Loucy (cell line): Measurements from ENCODE around the gene PPARA.

Source experiments
- H2AFZ ChIP-seq: fragments of 200-600 bp; sonication (generic); 2 replicates; pipeline ENCODE4 v1.6.0; 2016; ENCODE audit warnings: antibody characterized with exemption, mild to moderate bottlenecking, low read length, moderate library complexity
- H3F3A ChIP-seq: fragments of 200-600 bp; 2 replicates; pipeline ENCODE4 v1.6.0; 2016; ENCODE audit warnings: antibody characterized with exemption, low read depth, mild to moderate bottlenecking
- H3K27me3 ChIP-seq: fragments of 200-600 bp; sonication (generic); 2 replicates; pipeline ENCODE4 v1.6.1; 2014; ENCODE audit warnings: low read length, mild to moderate bottlenecking; ENCODE audit not compliant: insufficient read depth, poor library complexity, severe bottlenecking
- H3K36me3 ChIP-seq: fragments of 200-600 bp; sonication (generic); 2 replicates; pipeline ENCODE4 v1.6.1; 2016; ENCODE audit warnings: low read length; ENCODE audit not compliant: insufficient read depth
- H3K4me1 ChIP-seq: fragments of 200-600 bp; sonication (generic); 2 replicates; pipeline ENCODE4 v1.5.1; 2014; ENCODE audit warnings: low read length, mild to moderate bottlenecking; ENCODE audit not compliant: insufficient read depth, poor library complexity, severe bottlenecking
- H3K4me2 ChIP-seq: fragments of 200-600 bp; sonication (generic); 2 replicates; pipeline ENCODE4 v1.6.0; 2014; ENCODE audit warnings: antibody characterized with exemption, low read length, low read depth, mild to moderate bottlenecking; ENCODE audit not compliant: poor library complexity, severe bottlenecking
- H3K4me3 ChIP-seq: fragments of 200-600 bp; sonication (generic); 2 replicates; pipeline ENCODE4 v1.5.1; 2014; ENCODE audit warnings: low read length, mild to moderate bottlenecking, mixed read lengths; ENCODE audit not compliant: poor library complexity, severe bottlenecking
- H3K79me2 ChIP-seq: fragments of 200-600 bp; sonication (generic); 2 replicates; pipeline ENCODE4 v1.6.1; 2014; ENCODE audit warnings: low read length; ENCODE audit not compliant: insufficient read depth
- H3K9ac ChIP-seq: fragments of 200-600 bp; sonication (generic); 2 replicates; pipeline ENCODE4 v1.6.0; 2014; ENCODE audit warnings: mild to moderate bottlenecking, low read depth, low read length, moderate library complexity; ENCODE audit not compliant: poor library complexity, severe bottlenecking
- H3K9me2 ChIP-seq: fragments of 200-600 bp; sonication (generic); replicated peaks from 2 replicates; pipeline ENCODE4 v1.6.1; 2016; ENCODE audit warnings: low read depth, low read length, mixed read lengths
- H3K9me3 ChIP-seq: fragments of 200-600 bp; sonication (generic); 2 replicates; pipeline ENCODE4 v1.6.1; 2014; ENCODE audit warnings: mild to moderate bottlenecking, antibody characterized with exemption, low read length, low read depth; ENCODE audit not compliant: insufficient read depth
- H4K20me1 ChIP-seq: fragments of 200-600 bp; sonication (generic); 2 replicates; pipeline ENCODE4 v1.6.0; 2014; ENCODE audit warnings: antibody characterized with exemption, low read length, mild to moderate bottlenecking; ENCODE audit not compliant: insufficient read depth, poor library complexity, severe bottlenecking
- CTCF ChIP-seq: fragments of 200-600 bp; sonication (generic); conservative IDR thresholded peaks from 2 replicates; pipeline ENCODE4 v1.5.1; 2014; ENCODE audit warnings: mild to moderate bottlenecking, antibody characterized with exemption, low read length
- EZH2phosphoT487 ChIP-seq: fragments of 200-600 bp; IDR thresholded peaks from 2 replicates; pipeline ENCODE4 v1.6.1; 2018; ENCODE audit warnings: antibody characterized with exemption, mild to moderate bottlenecking, moderate library complexity, borderline replicate concordance

The PPARA gene

DNA sequence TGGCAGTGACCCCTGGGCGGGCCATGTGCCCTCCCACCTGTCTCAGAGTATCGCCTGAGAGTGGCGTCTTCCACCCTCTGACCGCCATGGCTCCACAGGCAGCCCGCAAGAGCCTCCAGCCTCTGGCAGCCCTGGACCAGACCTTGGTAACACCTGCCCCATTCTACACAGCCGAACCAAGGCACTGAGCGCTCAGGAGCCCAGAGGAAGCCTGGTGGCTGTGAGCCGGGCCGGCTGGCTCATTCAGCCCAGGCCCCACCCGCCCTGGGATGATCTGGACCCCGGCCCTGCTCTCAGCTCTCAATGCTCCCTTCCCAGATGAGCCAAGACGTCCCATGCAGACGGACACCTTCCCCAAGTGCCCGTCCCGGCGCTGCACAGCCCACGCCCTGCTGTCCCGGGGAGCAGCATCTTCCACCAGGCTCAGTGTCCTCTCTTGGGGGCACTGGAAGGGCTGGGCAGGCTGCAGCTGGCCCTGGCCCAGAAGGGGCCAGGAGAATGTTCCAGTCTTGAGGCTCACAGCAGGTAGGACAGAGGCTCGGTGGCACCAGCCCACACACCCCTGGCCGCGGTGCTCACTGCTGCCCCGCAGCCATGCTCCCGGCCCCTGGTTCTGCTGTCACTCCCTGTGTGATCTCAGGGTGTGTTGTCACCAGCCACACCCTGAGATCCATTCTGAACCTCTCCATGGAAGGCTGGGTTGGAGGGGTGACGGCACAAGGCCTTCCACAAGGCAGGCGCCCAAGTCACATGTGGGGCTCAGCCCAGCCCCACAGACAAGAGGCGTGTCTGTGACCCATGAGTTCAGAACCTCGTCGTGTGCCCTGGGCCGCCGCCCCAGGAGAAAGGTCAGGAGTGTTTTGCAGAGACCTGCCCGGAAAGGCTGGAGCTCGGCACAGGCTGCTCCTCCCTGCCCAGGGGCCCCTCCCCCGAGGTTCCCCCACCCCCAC lies 24.2 kb upstream of the PPARA start:
- no peak for TF ChIP-seq EZH2phosphoT487
- no peak overlapping the region for H3K4me2 ChIP-seq
- H4K20me1 ChIP-seq, result no peaks in the 10 kb centered on the region
- no peak overlapping the region for H3K9ac ChIP-seq
- no peaks in the 10 kb centered on the region for H3K27me3 ChIP-seq
- no peaks in the 10 kb centered on the region for H3K79me2 ChIP-seq
- no peaks in the 10 kb centered on the region for H3F3A ChIP-seq
- no peaks in the 10 kb centered on the region for H3K36me3 ChIP-seq
- H3K9me3 ChIP-seq, result no peaks in the 10 kb centered on the region
- H3K9me2 ChIP-seq, result no peaks in the 10 kb centered on the region
- H3K4me3 ChIP-seq, result no peak overlapping the region
- peaks cover 9% of the 10 kb centered on the region for H3K4me1 ChIP-seq
- no peak overlapping the region for H2AFZ ChIP-seq

DNA sequence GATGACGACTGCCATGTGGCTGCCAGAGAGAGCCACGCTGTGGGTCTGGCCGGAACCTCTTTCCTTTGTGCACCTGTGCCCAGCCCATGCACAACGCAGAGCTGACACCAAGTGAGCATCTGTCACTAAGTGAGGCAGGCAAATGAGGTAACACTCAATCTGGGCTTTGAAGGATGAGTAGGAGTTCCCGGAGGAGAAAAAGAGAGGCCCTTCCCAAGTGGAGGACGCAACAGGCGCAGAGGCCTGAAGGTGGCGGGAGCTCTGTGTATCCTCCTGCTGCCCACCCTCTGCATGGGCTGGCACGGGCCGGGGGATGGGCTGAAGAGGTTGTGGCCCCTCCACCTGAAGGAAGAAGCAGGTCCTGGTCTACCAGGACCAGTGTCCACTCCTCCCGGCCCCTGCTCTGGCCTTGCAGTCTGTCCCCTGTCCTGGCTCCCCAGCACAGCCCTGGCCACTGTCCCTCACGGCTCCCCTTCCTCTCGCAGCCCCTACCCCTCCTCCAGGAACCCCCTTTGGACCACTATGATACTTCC lies 23.4 kb upstream of the PPARA start:
- H3K9me2 ChIP-seq, result no peaks in the 10 kb centered on the region
- no peaks in the 10 kb centered on the region for H3K27me3 ChIP-seq
- H3K9ac ChIP-seq, result no peak overlapping the region
- no peak overlapping the region for H2AFZ ChIP-seq
- H3K36me3 ChIP-seq, result no peaks in the 10 kb centered on the region
- no peaks in the 10 kb centered on the region for H4K20me1 ChIP-seq
- H3F3A ChIP-seq, result no peaks in the 10 kb centered on the region
- no peaks in the 10 kb centered on the region for H3K79me2 ChIP-seq
- H3K4me2 ChIP-seq, result no peak overlapping the region
- no peaks in the 10 kb centered on the region for H3K9me3 ChIP-seq
- no peak overlapping the region for H3K4me3 ChIP-seq
- H3K4me1 ChIP-seq, result peaks cover 9% of the 10 kb centered on the region
- no peak for TF ChIP-seq EZH2phosphoT487
- TF ChIP-seq CTCF, result no peak

DNA sequence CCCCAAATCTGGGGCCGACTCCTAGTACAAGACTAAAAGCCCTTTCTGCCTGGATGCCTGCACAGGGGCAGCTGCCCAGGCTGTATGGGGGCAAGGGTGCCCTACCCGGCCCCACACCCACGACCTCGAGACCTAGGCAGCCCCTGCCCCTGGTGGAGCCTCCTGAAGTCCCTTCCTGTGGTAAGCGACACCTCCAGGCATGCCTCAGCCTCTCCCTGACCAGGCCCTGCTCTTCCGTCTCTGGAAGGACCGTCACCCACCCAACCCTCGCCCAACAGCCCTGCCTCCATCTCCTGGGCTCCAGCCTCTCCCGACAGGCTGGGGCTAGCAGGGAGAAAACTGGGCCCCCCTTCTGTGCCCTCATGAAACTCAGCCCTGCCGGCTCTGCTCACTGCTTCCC lies 22.8 kb upstream of the PPARA start:
- no peaks in the 10 kb centered on the region for H3K27me3 ChIP-seq
- no peaks in the 10 kb centered on the region for H3F3A ChIP-seq
- H3K9ac ChIP-seq, result no peak overlapping the region
- TF ChIP-seq CTCF (no peak), EZH2phosphoT487 (no peak)
- H3K4me2 ChIP-seq, result no peak overlapping the region
- peaks cover 8% of the 10 kb centered on the region for H3K4me1 ChIP-seq
- H4K20me1 ChIP-seq, result no peaks in the 10 kb centered on the region
- H3K4me3 ChIP-seq, result no peak overlapping the region
- H2AFZ ChIP-seq, result no peak overlapping the region
- H3K9me3 ChIP-seq, result no peaks in the 10 kb centered on the region
- no peaks in the 10 kb centered on the region for H3K36me3 ChIP-seq
- no peaks in the 10 kb centered on the region for H3K9me2 ChIP-seq
- H3K79me2 ChIP-seq, result no peaks in the 10 kb centered on the region
